HT1080 (cell line): ENCODE measurements around the gene PRKCE. TPM values are rescaled to one million over a fixed set of nuclear protein-coding genes. Genes with fewer than 3 reads are reported as not detected.

Experiments used
- DNase-seq: peaks from one replicate; pipeline ENCODE4 v3.0.0-alpha.2; 2015; ENCODE audit warnings: low read depth
- total RNA-seq: library from RNA; depleted of rRNA; stranded (reverse); fragments of >200 nt; shearing (Covaris generic); gene quantifications from 2 replicates; pipeline ENCODE4 v1.2.3, GENCODE V29; 2014

Gene PRKCE
- total RNA-seq, 1 experiment from 2014 or later, result 31.7 TPM

GRCh38 chr2:46158661-46159060 is 507.2 kb downstream of the PRKCE start:
- DNase-seq, result no peak

- DNase-seq, result no peak
Observed at GRCh38 chr2:46160326-46160725, 508.9 kb downstream of the PRKCE start.

- DNase-seq, result no peak
Observed at GRCh38 chr2:46161315-46161714, 509.8 kb downstream of the PRKCE start.

- no peak for DNase-seq
Observed at GRCh38 chr2:46161911-46162310, 510.4 kb downstream of the PRKCE start.

GRCh38 chr2:46162329-46163097 is 511.0 kb downstream of the PRKCE start:
- no peak for DNase-seq

GRCh38 chr2:46163098-46163430 is 511.6 kb downstream of the PRKCE start:
- no peak for DNase-seq

GRCh38 chr2:46163804-46164528 is 512.5 kb downstream of the PRKCE start:
- DNase-seq, result peak; percentile 77

GRCh38 chr2:46164529-46165301 is 513.2 kb downstream of the PRKCE start:
- peak; percentile 94 for DNase-seq

- no peak for DNase-seq
Observed at GRCh38 chr2:46165916-46166315, 514.4 kb downstream of the PRKCE start.

GRCh38 chr2:46167406-46167805 is 515.9 kb downstream of the PRKCE start:
- no peak for DNase-seq

GRCh38 chr2:46167924-46168323 is 516.4 kb downstream of the PRKCE start:
- DNase-seq, result no peak

- no peak for DNase-seq
Observed at GRCh38 chr2:46169467-46169866, 518.0 kb downstream of the PRKCE start.

- no peak for DNase-seq
Observed at GRCh38 chr2:46170026-46170425, 518.6 kb downstream of the PRKCE start.

GRCh38 chr2:46170611-46171350 is 519.3 kb downstream of the PRKCE start:
- no peak for DNase-seq

- DNase-seq, result peak; percentile 93
Observed at GRCh38 chr2:46171411-46171953, 520.0 kb downstream of the PRKCE start.

- no peak for DNase-seq
Observed at GRCh38 chr2:46171996-46172546, 520.6 kb downstream of the PRKCE start.

- no peak for DNase-seq
Observed at GRCh38 chr2:46173030-46173429, 521.6 kb downstream of the PRKCE start.

GRCh38 chr2:46173636-46174250 is 522.3 kb downstream of the PRKCE start:
- DNase-seq, result no peak

- no peak for DNase-seq
Observed at GRCh38 chr2:46174345-46175170, 523.1 kb downstream of the PRKCE start.
